Lower leg skin (tissue), 3 donors: ENCODE measurements around the gene GPR68.

Experiments
- POLR2A ChIP-seq, 2 donors: fragments of 450-650 bp; IDR thresholded peaks; one replicate each; pipeline ENCODE4 v1.6.1; 2016 to 2017; ENCODE audit warnings: antibody characterized with exemption in 2 of 2, mild to moderate bottlenecking in 1 of 2, moderate library complexity in 1 of 2
- TF ChIP-seq, protein P1 (sequence below), 3 donors: fragments of 450-650 bp; IDR thresholded peaks; one replicate each; pipeline ENCODE4 v1.5.1; 2016; ENCODE audit warnings: antibody characterized with exemption in 3 of 3, mild to moderate bottlenecking in 3 of 3, moderate library complexity in 2 of 3

DNA sequence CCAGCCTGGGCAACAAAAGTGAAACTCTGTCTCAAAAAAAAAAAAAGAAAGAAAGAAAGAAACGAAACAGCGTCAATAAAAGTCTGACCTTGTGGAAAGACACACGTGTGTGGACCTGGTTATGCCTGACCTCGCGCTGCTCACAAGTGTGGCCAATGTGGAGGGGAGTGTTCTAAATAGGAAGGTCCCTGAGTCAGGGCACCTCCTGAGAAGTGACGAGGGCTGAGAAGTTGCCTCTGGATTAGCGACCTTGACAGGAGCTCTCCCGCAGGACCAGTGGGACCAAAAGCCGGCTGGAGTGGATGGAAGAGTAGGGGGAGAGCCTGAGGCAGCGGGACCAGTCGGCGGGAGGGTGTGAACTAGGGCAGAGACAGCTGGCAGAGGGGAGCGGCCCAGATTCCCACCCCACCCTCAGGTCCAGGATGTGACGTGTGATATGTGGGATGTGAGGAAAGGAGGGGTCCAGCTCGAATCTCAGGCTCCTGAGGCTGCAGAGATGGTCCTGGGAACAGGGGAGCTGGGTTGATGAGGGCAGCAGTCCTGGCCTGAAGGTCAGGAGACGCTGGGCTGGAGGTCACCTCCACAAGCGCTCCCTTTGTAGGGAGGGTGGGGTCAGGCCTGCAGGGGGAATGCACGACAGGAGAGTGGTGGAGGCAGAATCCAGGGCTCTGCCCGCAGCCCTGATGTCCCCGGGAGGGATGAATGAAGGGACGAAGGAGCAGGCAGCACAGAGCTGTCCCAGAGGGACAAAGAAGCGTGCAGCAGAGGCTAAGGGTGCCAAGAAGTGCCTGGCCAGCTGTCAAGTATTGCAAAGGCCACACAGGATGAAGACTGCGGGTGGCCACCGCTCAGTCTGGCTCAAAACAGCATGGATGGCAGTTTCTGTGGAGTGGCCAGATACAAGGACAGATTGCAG is 24.8 kb upstream of the GPR68 start:
- TF ChIP-seq, protein P1, sequence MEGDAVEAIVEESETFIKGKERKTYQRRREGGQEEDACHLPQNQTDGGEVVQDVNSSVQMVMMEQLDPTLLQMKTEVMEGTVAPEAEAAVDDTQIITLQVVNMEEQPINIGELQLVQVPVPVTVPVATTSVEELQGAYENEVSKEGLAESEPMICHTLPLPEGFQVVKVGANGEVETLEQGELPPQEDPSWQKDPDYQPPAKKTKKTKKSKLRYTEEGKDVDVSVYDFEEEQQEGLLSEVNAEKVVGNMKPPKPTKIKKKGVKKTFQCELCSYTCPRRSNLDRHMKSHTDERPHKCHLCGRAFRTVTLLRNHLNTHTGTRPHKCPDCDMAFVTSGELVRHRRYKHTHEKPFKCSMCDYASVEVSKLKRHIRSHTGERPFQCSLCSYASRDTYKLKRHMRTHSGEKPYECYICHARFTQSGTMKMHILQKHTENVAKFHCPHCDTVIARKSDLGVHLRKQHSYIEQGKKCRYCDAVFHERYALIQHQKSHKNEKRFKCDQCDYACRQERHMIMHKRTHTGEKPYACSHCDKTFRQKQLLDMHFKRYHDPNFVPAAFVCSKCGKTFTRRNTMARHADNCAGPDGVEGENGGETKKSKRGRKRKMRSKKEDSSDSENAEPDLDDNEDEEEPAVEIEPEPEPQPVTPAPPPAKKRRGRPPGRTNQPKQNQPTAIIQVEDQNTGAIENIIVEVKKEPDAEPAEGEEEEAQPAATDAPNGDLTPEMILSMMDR (IDR thresholded peaks at IDR 0.05), result no peak
- no peak for TF ChIP-seq POLR2A (IDR thresholded peaks at IDR 0.05)
